Large intestine (tissue), 3 donors: ENCODE data around the gene PIM1. TPM values are rescaled to one million over a fixed set of nuclear protein-coding genes. Genes with fewer than 3 reads are reported as not detected.

ENCODE experiments used
- DNase-seq, 2 donors: peaks; one replicate each; pipeline versions ENCODE4 v3.0.0 to v3.0.0-alpha.2; 2013
- H3K27ac ChIP-seq: one replicate; pipeline ENCODE4 v1.5.1; 2013; ENCODE audit warnings: low read length
- H3K27me3 ChIP-seq: 2 replicates; pipeline ENCODE4 v1.6.1; 2013; ENCODE audit warnings: low read length; ENCODE audit not compliant: control insufficient read depth, insufficient read depth
- H3K36me3 ChIP-seq: 2 replicates; pipeline ENCODE4 v1.6.1; 2013; ENCODE audit warnings: low read length; ENCODE audit not compliant: control insufficient read depth, insufficient read depth
- H3K4me1 ChIP-seq: one replicate; pipeline ENCODE4 v1.6.1; 2013; ENCODE audit warnings: low read length; ENCODE audit not compliant: control insufficient read depth, insufficient read depth
- H3K4me3 ChIP-seq: one replicate; pipeline ENCODE4 v1.5.1; 2013; ENCODE audit warnings: low read length
- H3K9me3 ChIP-seq: one replicate; pipeline ENCODE4 v1.6.1; 2013; ENCODE audit warnings: mild to moderate bottlenecking, low read depth, low read length, moderate library complexity; ENCODE audit not compliant: control insufficient read depth
- WGBS: methylation state at CpG from one replicate; pipeline ENCODE4 v1.1.5; 2013; ENCODE audit warnings: low lambda C conversion rate; ENCODE audit not compliant: insufficient coverage; 5-methylcytosine and 5-hydroxymethylcytosine counted together
- polyA plus RNA-seq: library from polyadenylated mRNA; unstranded; fragments of 120-200 nt; gene quantifications from one replicate; pipeline ENCODE4 v1.2.1, GENCODE V29; 2013

Gene PIM1
- polyA plus RNA-seq, 1 donor: 71.3 TPM

DNA sequence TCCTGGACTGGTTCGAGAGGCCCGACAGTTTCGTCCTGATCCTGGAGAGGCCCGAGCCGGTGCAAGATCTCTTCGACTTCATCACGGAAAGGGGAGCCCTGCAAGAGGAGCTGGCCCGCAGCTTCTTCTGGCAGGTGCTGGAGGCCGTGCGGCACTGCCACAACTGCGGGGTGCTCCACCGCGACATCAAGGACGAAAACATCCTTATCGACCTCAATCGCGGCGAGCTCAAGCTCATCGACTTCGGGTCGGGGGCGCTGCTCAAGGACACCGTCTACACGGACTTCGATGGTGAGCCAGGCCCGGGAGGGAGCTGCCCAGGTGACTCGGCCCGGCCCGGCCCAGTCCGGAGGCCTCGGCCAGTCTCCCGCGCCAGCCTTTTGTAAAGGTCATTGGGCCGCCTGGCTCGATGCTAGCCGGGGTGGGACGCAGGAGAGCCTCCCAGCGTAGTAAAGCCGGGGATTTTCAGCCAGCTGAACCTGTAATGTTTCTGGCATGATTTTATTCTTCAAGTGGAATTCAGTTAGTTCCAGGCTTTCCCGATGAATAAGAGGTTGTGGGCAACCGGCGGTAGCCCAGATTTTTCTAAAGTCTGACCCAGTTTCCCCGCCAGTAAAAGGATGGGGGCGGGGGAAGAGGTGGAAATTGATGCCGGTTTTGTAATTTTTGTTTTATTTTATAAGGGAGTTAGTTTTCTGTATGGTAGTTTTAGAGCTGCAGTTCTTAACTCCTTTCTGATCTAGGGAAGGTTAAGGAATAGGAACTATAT, 1.4 kb downstream of the PIM1 start:
- 0% methylated on average over 1 of the region's 45 CpGs for WGBS
- H3K27ac ChIP-seq: peak overlapping the region; percentile 89
- H3K27me3 ChIP-seq: no peaks in the 10 kb centered on the region
- peaks cover 21% of the 10 kb centered on the region for H3K4me1 ChIP-seq
- peaks cover 35% of the 10 kb centered on the region for H3K36me3 ChIP-seq
- peak overlapping the region; percentile 74 for H3K4me3 ChIP-seq
- H3K9me3 ChIP-seq: no peaks in the 10 kb centered on the region
- peak in 1 of 2 donors; percentile 61 for DNase-seq

GRCh38 chr6:37171970-37172812, 2.2 kb downstream of the PIM1 start:
- H3K27me3 ChIP-seq: no peaks in the 10 kb centered on the region
- H3K4me1 ChIP-seq: peaks cover 21% of the 10 kb centered on the region
- H3K4me3 ChIP-seq: peak overlapping the region; percentile 74
- peak; percentile 87 to 92 for DNase-seq
- H3K27ac ChIP-seq: peak overlapping the region; percentile 89
- peaks cover 35% of the 10 kb centered on the region for H3K36me3 ChIP-seq
- WGBS: no CpG with 5 or more reads among the region's 17 CpGs
- no peaks in the 10 kb centered on the region for H3K9me3 ChIP-seq

GRCh38 chr6:37172912-37173492, 3.0 kb downstream of the PIM1 start:
- peak overlapping the region; percentile 0 for H3K27ac ChIP-seq
- no peak for DNase-seq
- peaks cover 21% of the 10 kb centered on the region for H3K4me1 ChIP-seq
- H3K9me3 ChIP-seq: no peaks in the 10 kb centered on the region
- WGBS: no CpG with 5 or more reads among the region's 7 CpGs
- peaks cover 35% of the 10 kb centered on the region for H3K36me3 ChIP-seq
- H3K27me3 ChIP-seq: no peaks in the 10 kb centered on the region
- peak overlapping the region; percentile 74 for H3K4me3 ChIP-seq

DNA sequence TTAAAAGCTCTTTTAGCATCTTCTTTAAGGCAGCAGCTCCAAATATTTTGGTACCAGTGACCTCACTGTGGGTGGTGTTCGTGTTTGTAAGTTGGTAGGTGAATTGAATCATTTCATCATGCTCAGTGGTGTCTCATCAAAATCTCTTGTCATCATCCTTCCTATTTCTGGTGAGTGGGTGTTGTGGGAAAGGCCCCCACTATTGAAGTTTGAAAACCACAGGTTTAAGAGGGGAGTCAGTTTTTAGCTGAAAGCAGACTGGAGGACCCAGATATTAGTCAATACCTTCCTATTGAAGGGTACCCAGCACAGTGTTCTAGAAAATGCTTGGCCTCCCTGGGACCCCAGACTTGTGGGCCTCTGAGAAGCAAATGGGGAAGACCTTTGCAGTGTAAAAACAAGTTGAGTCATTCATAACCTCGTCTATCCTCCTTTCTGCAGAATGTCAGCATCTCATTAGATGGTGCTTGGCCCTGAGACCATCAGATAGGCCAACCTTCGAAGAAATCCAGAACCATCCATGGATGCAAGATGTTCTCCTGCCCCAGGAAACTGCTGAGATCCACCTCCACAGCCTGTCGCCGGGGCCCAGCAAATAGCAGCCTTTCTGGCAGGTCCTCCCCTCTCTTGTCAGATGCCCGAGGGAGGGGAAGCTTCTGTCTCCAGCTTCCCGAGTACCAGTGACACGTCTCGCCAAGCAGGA, 3.7 kb downstream of the PIM1 start:
- Histone ChIP-seq H3K27me3 (no peaks in the 10 kb centered on the region), H3K9me3 (no peaks in the 10 kb centered on the region), H3K4me3 (no peak overlapping the region), H3K36me3 (peaks cover 35% of the 10 kb centered on the region), H3K4me1 (peaks cover 21% of the 10 kb centered on the region), H3K27ac (no peak overlapping the region)
- no peak for DNase-seq
- WGBS: no CpG with 5 or more reads among the region's 9 CpGs

DNA sequence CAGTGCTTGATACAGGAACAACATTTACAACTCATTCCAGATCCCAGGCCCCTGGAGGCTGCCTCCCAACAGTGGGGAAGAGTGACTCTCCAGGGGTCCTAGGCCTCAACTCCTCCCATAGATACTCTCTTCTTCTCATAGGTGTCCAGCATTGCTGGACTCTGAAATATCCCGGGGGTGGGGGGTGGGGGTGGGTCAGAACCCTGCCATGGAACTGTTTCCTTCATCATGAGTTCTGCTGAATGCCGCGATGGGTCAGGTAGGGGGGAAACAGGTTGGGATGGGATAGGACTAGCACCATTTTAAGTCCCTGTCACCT, 4.2 kb downstream of the PIM1 start:
- Histone ChIP-seq H3K9me3 (no peaks in the 10 kb centered on the region), H3K4me3 (no peak overlapping the region), H3K4me1 (peaks cover 21% of the 10 kb centered on the region), H3K36me3 (peaks cover 35% of the 10 kb centered on the region), H3K27me3 (no peaks in the 10 kb centered on the region), H3K27ac (no peak overlapping the region)
- no CpG with 5 or more reads among the region's 3 CpGs for WGBS
- no peak for DNase-seq

DNA sequence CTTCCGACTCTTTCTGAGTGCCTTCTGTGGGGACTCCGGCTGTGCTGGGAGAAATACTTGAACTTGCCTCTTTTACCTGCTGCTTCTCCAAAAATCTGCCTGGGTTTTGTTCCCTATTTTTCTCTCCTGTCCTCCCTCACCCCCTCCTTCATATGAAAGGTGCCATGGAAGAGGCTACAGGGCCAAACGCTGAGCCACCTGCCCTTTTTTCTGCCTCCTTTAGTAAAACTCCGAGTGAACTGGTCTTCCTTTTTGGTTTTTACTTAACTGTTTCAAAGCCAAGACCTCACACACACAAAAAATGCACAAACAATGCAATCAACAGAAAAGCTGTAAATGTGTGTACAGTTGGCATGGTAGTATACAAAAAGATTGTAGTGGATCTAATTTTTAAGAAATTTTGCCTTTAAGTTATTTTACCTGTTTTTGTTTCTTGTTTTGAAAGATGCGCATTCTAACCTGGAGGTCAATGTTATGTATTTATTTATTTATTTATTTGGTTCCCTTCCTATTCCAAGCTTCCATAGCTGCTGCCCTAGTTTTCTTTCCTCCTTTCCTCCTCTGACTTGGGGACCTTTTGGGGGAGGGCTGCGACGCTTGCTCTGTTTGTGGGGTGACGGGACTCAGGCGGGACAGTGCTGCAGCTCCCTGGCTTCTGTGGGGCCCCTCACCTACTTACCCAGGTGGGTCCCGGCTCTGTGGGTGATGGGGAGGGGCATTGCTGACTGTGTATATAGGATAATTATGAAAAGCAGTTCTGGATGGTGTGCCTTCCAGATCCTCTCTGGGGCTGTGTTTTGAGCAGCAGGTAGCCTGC, 4.8 kb downstream of the PIM1 start:
- Histone ChIP-seq H3K36me3 (peaks cover 35% of the 10 kb centered on the region), H3K27me3 (no peaks in the 10 kb centered on the region), H3K4me3 (no peak overlapping the region), H3K9me3 (no peaks in the 10 kb centered on the region), H3K27ac (no peak overlapping the region), H3K4me1 (peaks cover 19% of the 10 kb centered on the region)
- no peak for DNase-seq
- 92% methylated on average over 5 of the region's 10 CpGs for WGBS

GRCh38 chr6:37175332-37176267, 5.6 kb downstream of the PIM1 start:
- no peak overlapping the region for H3K27ac ChIP-seq
- H3K27me3 ChIP-seq: no peaks in the 10 kb centered on the region
- H3K4me3 ChIP-seq: no peak overlapping the region
- no peak for DNase-seq
- H3K36me3 ChIP-seq: peaks cover 35% of the 10 kb centered on the region
- 93% methylated on average over 7 of the region's 18 CpGs for WGBS
- peaks cover 19% of the 10 kb centered on the region for H3K4me1 ChIP-seq
- H3K9me3 ChIP-seq: no peaks in the 10 kb centered on the region

DNA sequence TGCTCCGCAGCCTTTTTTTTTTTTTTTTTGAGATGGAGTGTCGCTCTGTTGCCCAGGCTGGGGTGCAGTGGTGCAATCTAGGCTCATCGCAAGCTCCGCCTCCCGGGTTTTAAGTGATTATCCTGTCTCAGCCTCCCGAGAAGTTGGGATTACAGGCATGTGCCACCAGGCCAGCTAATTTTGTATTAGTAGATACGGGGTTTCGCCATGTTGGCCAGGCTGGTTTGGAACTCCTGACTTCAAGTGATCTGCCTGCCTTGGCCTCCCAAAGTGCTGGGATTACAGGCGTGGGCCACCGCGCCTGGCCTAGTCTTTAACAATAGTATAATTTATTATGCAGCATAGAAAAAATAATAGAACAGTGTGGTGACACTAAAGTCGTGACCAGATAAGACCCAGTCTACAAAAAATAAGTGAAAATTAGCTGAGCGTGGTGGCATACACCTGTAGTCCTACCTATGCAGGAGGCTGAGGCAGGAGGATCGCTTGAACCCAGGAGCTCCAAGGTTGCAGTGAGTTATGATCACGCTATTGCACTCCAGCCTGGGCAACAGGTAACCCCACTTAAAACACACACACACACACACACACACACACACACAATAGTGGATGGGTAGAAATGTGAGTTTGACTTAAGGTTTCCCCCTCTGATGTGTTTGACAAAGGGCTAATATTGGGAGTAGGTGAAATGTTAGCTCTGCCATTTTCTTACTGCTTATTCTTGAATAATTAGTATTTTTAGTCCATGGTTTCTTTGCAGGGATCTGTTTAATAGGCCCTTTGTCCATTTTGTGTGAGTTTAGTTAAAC, 6.5 kb downstream of the PIM1 start:
- H3K4me1 ChIP-seq: peaks cover 19% of the 10 kb centered on the region
- no peaks in the 10 kb centered on the region for H3K27me3 ChIP-seq
- no peak overlapping the region for H3K27ac ChIP-seq
- DNase-seq: no peak
- H3K36me3 ChIP-seq: peaks cover 32% of the 10 kb centered on the region
- no CpG with 5 or more reads among the region's 15 CpGs for WGBS
- no peak overlapping the region for H3K4me3 ChIP-seq
- no peaks in the 10 kb centered on the region for H3K9me3 ChIP-seq
